Erythroblast (primary cell): ENCODE data around the gene GCM1.
"Not testable (repeated sequence)": the region's sequence is repeated elsewhere in the genome, so short reads cannot be mapped to it uniquely, and the experiment has no call there.

Source experiments
- DNase-seq, 2 experiments: peaks; one replicate each; lab custom pipeline; 2025; lab: John Stamatoyannopoulos, UW
- GATA1 ChIP-seq: IDR thresholded peaks from 2 replicates; pipeline ENCODE4 v1.6.1; 2011; ENCODE audit warnings: low read depth, mild to moderate bottlenecking, control low read depth, low read length, moderate library complexity
- POLR2A ChIP-seq: IDR thresholded peaks from 2 replicates; pipeline ENCODE4 v1.6.1; 2011; ENCODE audit warnings: mild to moderate bottlenecking, low read length

The GCM1 gene

DNA sequence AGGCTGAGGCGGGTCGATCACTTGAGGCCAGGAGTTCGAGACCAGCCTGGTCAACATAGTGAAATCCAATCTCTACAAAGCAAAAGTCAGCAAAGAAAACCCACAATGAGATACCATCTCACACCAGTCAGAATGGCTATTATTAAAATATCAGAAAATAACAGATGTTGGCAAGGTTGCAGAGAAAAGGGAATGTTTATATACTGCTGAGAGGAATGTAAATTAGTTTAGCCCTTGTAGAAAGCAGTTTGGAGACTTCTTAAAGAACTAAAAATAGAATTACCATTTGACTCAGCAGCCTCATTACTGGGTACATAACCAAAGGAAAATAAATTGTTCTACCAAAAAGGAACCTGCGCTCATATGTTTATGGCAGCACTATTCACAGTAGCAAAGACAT is 16.7 kb upstream of the GCM1 start:
- no peak for DNase-seq
- TF ChIP-seq POLR2A, result no peak
- TF ChIP-seq GATA1, result no peak

DNA sequence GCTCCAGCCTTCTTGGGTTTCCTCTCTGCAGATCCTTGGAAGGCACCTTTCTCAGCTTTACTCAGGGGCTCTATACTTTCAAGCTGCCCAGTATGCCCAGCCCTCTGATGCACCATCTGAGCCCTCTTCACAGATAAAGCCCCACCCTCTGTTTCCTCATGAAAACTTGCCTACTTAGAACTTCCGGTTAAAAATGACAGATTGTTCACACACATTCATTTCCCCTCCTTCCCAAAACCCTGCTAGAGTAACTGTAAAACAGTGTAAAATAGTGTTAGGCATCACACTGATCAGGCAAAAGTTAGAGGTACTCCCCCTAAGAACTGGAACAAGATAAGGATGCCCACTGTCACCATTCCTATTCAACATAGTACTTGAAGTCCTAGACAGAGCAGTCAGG is 14.0 kb upstream of the GCM1 start:
- DNase-seq, result no peak
- TF ChIP-seq POLR2A, result no peak

DNA sequence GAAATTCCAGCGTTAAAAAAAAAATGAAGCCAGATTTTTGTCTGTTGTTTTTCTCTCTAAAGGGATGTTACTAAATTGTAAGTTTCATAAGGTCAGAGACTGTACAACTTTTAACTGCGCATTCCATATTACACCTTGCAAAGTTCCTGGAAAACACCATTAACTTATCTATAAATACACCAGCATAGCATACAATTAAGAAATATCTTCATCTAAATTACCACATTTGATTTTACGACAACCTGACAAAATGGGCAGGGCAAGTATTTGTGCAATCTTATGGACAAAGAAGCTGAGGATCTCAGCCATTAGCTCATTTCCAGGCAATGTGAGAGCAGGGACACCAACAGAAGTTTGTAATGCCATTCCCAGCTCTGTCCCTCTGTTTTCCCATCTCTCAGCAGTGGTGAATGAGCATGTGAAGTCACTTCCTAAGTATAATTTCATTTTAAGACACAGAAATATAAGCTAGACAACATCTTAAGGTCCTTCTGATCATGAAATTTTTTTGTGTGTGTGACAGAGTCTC is 12.9 kb upstream of the GCM1 start:
- no peak for DNase-seq
- TF ChIP-seq GATA1, result no peak
- no peak for TF ChIP-seq POLR2A

DNA sequence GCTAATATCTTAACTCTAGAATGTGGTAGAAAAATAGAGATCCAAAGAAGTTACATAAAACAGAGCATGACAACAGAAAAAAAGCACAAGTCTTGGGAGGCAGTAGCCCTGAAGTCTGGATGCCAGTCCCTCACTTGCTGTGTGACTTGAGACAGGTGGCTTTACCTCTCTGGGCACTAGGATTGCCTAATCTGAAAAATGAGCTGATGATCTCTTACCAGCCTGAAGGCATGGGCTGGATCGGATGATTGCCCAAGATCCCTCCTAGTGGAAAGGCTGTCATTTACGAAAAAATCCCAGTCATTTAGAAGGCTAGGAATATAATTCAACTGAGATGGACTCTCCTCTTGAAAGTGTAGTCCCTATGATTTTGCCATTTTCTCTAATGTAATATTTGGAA is 10.9 kb upstream of the GCM1 start:
- DNase-seq, result no peak
- no peak for TF ChIP-seq POLR2A

DNA sequence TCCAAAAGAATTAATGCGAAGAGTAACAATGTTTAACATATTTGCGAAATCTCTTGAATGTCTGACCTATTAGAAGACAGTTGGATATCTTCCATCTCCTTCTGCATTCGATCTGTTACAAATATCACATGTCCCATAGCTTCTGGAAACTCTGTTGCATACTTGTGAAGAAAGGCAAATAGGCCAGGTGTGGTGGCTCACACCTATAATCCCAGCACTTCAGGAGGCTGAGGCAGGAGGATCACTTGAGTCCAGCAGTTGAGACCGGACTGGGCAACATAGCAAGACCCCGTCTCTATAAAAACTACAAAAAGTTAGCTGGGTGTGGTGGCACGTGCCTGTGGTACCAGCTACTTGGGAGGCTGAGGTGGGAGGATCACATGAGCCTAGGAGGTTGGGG is 9.4 kb upstream of the GCM1 start:
- DNase-seq, result not testable (repeated sequence)

DNA sequence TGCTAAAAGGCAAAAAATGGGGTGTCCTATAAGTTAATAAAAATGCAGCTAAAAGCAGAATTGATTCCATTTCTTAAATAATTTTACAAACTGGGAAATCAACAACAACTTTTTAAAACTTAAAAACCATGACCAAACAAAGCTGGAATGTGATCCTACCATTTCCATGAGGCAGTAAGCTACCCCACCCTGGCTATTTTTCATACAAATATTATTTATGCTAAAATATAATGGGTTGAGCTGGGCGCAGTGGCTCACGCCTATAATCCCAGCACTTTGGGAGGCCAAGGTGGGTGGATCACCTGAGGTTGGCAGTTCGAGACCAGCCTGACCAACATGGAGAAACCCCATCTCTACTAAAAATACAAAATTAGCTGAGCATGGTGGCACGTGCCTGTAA is 6.6 kb upstream of the GCM1 start:
- DNase-seq, result not testable (repeated sequence)

DNA sequence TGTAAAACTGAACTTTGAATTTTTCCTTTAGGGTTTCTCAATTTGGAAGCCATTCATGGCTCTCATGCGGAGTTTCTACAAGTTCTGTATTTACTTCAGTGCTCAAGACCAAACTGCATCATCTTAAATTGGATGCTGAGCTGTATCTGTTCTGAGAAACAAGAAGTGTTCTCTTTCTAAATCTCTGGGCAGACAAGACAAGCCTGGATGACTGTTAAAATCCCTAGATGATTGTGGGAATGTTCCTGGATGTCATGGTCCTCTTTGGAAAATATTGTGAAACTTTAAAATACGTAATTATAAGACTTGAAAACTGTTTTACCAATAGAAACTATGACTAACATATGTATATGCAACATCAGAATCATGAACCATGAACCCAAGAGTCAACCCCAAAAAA is 6.2 kb upstream of the GCM1 start:
- no peak for DNase-seq
- no peak for TF ChIP-seq GATA1
- TF ChIP-seq POLR2A, result no peak

DNA sequence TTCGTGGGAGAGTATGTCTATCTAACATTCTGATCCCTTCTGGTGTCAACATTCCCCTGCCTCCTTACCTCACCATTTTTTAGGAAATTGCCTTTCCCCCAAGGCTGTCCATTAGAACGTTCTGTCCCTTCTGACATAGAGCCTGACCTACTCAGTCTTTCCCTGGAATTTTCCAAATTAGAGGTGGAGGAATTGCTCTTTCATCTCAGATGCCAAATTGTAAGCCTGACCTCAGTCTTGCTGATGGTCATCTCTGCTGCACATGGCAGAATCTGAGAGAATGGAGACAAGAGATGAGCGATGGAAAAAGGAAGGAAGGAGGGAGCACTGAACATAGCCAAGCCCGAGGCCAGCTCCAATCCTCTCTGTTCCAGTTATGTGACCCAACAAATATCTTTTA is 5.4 kb upstream of the GCM1 start:
- no peak for TF ChIP-seq GATA1
- TF ChIP-seq POLR2A, result no peak

DNA sequence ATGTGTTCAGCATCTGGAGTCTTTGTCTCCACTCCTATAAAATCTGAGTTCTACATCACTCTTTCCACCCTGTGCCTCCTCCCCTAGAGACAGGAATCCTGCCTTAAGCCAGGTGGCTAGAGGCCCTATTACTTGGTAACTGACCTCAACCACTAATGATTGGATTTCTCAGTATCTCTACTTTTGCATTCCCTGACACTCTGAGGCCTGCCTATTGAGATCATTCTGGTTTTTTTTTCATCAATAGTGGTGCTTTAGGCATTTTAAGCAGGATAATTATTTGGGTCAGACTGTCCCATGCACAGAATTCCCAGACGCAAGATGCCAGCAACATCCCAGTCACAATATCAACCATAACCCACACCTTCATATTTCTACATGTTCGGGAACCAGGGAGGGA is 3.9 kb upstream of the GCM1 start:
- no peak for DNase-seq
- TF ChIP-seq POLR2A, result no peak
- no peak for TF ChIP-seq GATA1

More for the DNA sequence above, 5.4 kb upstream of the GCM1 start:
- DNase-seq, result no peak

DNA sequence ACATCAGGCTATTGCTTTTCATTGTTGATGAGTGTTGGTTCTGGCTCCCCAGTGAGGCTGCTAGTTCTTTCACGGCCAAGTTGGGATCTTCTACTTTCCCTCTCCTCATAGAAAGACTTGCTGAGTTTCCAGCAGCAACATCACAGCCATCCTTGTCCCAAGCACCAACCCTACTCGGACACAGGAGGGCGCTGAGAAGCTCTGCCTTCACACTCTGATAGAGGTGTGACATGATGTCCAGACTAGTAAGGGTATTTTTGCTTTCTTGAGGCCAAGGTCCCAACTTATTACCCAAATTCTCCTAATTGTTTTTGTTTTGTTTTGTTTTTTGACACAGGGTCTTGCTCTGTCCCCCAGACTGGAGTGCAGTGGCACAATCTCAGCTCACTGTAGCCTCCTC is 3.0 kb upstream of the GCM1 start:
- no peak for TF ChIP-seq GATA1
- TF ChIP-seq POLR2A, result no peak
- DNase-seq, result peak; percentile 34 to 40

DNA sequence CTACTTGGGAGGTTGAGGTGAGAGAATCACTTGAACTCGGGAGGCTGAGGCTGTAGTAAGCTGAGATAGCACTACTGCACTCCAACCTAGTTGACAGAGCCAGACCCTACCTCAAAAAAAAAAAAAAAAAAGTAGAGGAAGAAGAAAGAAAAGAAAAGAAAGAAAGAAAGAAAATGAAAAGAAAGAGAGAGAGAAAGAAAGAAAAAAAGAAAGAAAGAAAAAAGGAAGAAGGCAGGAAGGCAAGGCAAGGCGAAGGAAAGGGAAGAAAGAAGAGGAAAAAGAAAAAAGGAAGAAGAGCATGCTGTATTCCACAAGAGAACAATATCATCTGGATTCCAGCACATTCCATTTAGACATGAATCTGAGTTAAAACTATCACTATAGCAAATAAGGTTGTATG is 3.8 kb downstream of the GCM1 start:
- TF ChIP-seq GATA1, result no peak
- TF ChIP-seq POLR2A, result no peak

DNA sequence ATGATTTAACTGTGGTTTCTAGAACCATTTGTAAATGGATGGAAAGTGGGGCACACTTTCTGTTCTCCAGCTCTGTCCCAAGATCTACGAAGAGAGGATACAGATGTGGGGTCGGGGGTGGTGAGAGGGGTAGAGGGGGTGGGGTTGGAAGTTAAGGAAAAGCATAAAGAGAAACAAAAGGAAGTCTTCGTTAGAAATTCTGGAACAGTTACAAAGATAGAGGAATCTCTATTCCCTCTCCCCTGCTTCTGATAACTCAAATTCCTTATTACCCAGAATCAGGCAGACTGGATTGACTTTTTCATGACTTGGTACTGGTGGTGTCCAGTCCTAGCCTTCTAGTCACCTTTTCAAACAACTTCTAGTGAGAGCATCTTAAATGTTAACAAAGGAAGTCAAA is 4.9 kb downstream of the GCM1 start:
- DNase-seq, result no peak
- TF ChIP-seq POLR2A (no peak), GATA1 (no peak)

More for the DNA sequence above, 3.8 kb downstream of the GCM1 start:
- no peak for DNase-seq

DNA sequence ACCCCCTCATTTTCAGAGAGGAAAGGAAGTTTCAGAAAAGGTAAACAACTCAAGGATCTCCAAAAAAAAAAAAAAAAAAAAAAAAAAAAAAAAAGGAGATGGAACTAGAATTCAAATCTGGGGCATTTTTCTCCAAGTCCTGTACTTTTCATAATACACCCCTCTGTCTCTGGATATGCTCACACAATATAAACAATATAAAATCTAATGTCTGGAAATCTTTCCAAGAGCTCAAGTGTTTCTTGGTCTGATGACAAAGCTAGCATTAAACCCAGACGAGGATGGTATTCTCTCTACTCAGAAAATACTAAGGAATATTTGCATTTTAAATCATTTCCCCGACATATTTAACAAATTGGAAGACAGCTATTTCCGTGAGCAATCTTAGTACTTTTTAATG is 5.8 kb downstream of the GCM1 start:
- TF ChIP-seq GATA1, result no peak
- no peak for TF ChIP-seq POLR2A
- no peak for DNase-seq

DNA sequence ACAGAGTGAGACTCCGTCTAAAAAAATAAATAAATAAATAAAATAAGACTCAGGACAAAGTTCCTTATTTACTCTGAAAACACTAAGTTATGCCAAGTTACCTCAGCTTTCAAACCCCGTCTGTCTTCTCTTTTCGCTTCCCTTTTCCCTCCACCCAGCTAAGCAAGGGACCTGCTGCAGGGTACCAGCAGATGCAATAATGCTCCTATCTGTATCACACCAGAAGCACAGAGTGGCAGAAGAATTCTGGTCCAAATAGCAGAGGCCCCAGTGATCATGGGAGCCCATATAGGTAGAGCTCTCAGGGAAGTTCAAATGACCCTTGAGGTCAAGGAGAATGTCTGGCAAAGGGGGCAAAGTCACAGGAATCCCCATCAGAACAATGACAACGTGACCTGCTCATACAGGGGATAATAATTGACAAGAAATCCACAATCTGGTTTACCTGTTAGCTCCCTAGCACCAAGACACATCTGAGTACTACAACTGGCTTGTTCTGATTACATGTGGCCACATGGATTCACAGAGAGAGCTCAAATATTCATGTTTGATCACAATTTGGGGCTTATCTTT is 8.7 kb downstream of the GCM1 start:
- TF ChIP-seq POLR2A (no peak), GATA1 (no peak)
- no peak for DNase-seq

DNA sequence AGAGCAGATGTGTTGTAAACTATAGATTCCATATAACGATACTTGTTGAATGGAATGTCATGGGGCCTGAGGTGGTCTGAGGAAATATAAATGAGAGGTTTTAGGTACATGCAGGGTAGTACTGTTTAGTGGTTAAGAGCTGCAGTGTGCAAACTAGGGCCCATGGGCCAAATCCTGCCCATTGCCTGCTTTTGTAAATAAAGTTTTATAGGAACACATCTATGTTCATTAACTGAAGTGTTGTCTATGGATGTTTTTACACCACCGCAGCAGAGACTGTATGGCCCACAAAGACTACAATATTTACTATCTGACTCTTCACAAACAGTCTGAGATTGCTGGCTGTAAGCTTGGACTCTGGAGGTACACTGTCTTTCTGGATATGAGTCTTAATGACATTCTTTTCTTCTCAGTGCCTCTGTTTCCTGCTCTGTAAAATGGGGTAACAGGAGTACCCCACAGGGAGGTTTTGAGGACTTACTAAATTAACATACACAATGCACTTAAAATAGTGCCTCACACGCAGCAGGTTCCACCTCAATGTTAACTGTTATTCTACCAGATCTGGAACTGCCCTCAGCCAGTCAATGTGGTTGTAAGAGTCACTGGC is 12.5 kb downstream of the GCM1 start:
- TF ChIP-seq GATA1, result no peak
- no peak for TF ChIP-seq POLR2A
- DNase-seq, result no peak

DNA sequence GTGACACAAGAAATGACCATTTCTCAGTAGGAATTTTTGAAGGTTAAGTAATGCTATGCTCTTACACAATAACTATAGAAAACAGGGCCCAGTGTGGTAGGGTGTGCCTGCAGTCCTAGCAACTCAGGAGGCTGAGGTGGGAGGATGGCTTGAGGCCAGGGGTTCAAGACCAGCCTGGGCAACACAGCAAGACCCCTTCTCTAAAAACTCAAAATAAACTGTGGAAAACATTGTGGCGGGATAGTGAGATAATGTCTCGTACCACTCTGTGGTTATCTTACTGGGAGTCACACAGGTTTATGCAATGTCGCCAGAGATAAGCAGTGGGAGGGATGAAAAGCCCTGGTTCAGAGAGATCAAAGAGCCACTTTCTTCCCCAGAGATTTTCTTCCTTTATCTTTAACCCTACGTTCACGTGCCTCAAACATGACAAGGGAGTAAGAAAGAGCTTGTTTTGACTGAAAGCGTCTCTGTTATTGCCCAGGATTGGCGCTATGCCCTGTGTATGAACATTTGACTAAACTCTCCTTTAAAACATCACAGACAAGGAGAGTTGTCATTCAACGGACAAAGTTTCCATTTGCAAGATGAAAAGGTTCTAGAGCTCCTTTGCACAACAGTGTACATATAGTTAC is 13.9 kb downstream of the GCM1 start:
- no peak for TF ChIP-seq POLR2A
- TF ChIP-seq GATA1, result no peak

More for the DNA sequence above, 13.9 kb downstream of the GCM1 start:
- DNase-seq, result peak; percentile 40 to 80
